NCI-H1092 (cell line): ENCODE measurements around the gene MAP3K15.
A peak's percentile ranks its signal among the peaks of the same experiment; 100 is the strongest.
"Not testable (repeated sequence)": the region's sequence is repeated elsewhere in the genome, so short reads cannot be mapped to it uniquely, and the experiment has no call there.

Experiments
- DNase-seq: peaks from one replicate; lab custom pipeline; 2025; lab: John Stamatoyannopoulos, UW

MAP3K15 gene

GRCh38 chrX:19539665-19540064, 24.4 kb upstream of the MAP3K15 start:
- no peak for DNase-seq

GRCh38 chrX:19535476-19535875, 20.2 kb upstream of the MAP3K15 start:
- no peak for DNase-seq

GRCh38 chrX:19532709-19533108, 17.4 kb upstream of the MAP3K15 start:
- DNase-seq = no peak

- no peak for DNase-seq
These were observed 2.7 kb upstream of the MAP3K15 start for GRCh38 chrX:19517965-19518364.

GRCh38 chrX:19515615-19516105, 352 bp upstream of the MAP3K15 start:
- DNase-seq = no peak

GRCh38 chrX:19513383-19513782, 1.9 kb downstream of the MAP3K15 start:
- peak; percentile 26 for DNase-seq

- DNase-seq = no peak
These were observed 2.3 kb downstream of the MAP3K15 start for GRCh38 chrX:19512961-19513360.

GRCh38 chrX:19512359-19512758, 2.9 kb downstream of the MAP3K15 start:
- DNase-seq = no peak

GRCh38 chrX:19511796-19512195, 3.5 kb downstream of the MAP3K15 start:
- DNase-seq = not testable (repeated sequence)

- DNase-seq = no peak
These were observed 18.6 kb downstream of the MAP3K15 start for GRCh38 chrX:19496711-19497110.

GRCh38 chrX:19487520-19488200, 27.6 kb downstream of the MAP3K15 start:
- no peak for DNase-seq

- no peak for DNase-seq
These were observed 35.9 kb downstream of the MAP3K15 start for GRCh38 chrX:19479458-19479857.

GRCh38 chrX:19468383-19468782, 46.9 kb downstream of the MAP3K15 start:
- DNase-seq = not testable (repeated sequence)

GRCh38 chrX:19462879-19463278, 52.4 kb downstream of the MAP3K15 start:
- no peak for DNase-seq

- no peak for DNase-seq
These were observed 53.1 kb downstream of the MAP3K15 start for GRCh38 chrX:19462231-19462630.

GRCh38 chrX:19457662-19458061, 57.6 kb downstream of the MAP3K15 start:
- no peak for DNase-seq

- no peak for DNase-seq
These were observed 67.2 kb downstream of the MAP3K15 start for GRCh38 chrX:19448077-19448476.

GRCh38 chrX:19446397-19446796, 68.9 kb downstream of the MAP3K15 start:
- no peak for DNase-seq

GRCh38 chrX:19445772-19446171, 69.5 kb downstream of the MAP3K15 start:
- DNase-seq = not testable (repeated sequence)

GRCh38 chrX:19443869-19444526, 71.3 kb downstream of the MAP3K15 start:
- DNase-seq = no peak

GRCh38 chrX:19440713-19441112, 74.6 kb downstream of the MAP3K15 start:
- DNase-seq = no peak

- not testable (repeated sequence) for DNase-seq
These were observed 92.6 kb downstream of the MAP3K15 start for GRCh38 chrX:19422661-19423060.

- DNase-seq = no peak
These were observed 105.0 kb downstream of the MAP3K15 start for GRCh38 chrX:19410259-19410658.

- no peak for DNase-seq
These were observed 111.6 kb downstream of the MAP3K15 start for GRCh38 chrX:19403696-19404095.
